Measurements from ENCODE around the gene PPP1R13B. TPM values are rescaled to one million over a fixed set of nuclear protein-coding genes. Genes with fewer than 3 reads are reported as not detected.
"Not testable (repeated sequence)": the region's sequence is repeated elsewhere in the genome, so short reads cannot be mapped to it uniquely, and the experiment has no call there.

Gene PPP1R13B
- polyA plus RNA-seq, 1 of the 3 experiments (the other 2 are of a cell fraction): 5.7 TPM

DNA sequence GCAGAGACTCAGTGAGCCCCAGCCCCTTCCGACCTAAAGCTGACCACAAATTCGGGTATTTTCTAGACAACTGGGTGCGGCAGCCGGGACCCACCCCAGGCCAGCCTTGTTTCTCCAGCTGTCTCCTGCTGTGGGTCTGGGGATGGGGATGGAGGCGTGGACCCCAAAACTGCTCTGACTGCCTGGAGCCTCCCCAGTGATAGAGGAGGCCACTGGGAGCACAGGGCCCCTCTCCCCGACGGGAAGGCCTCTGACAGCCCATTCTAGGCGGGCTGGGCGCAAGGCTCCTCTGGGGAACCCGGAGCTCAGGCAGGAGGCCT is 42.6 kb upstream of the PPP1R13B start:
- POLR2A ChIA-PET: no interaction called here
- no peak overlapping the region for H3K4me2 ChIP-seq

GRCh38 chr14:103889313-103890051 is 42.1 kb upstream of the PPP1R13B start:
- Histone ChIP-seq H3K4me1 (ENCODE audit: control insufficient read depth in 1 of 2, insufficient read depth in 2 of 2, low read depth in 1 of 2, low read length in 1 of 2) (peaks cover 0 to 9% of the 10 kb centered on the region in 2 experiments; a peak in 1 of 4 replicates), H3K27me3 (ENCODE audit: insufficient read depth) (no peaks in the 10 kb centered on the region), H3F3A (replicated peaks; ENCODE audit: insufficient read depth) (no peaks in the 10 kb centered on the region), H3K9me2 (no peaks in the 10 kb centered on the region), H3K9ac (no peak overlapping the region), H3K4me2 (no peak overlapping the region), H3K9me3 (no peaks in the 10 kb centered on the region), H4K20me1 (ENCODE audit: insufficient read depth) (no peaks in the 10 kb centered on the region), H2AFZ (ENCODE audit: low read depth) (no peak overlapping the region), H3K4me3 (ENCODE audit: low read depth in 2 of 2, low read length in 1 of 2) (no peak overlapping the region), H3K27ac (ENCODE audit: low read depth in 2 of 2, low read length in 1 of 2) (no peak overlapping the region), H3K79me2 (ENCODE audit: insufficient read depth) (no peaks in the 10 kb centered on the region), H3K36me3 (replicated peaks in 1 of 2; ENCODE audit: control insufficient read depth in 1 of 2, insufficient read depth in 2 of 2, low read length in 1 of 2) (no peaks in the 10 kb centered on the region)
- CTCF ChIA-PET: interaction anchor here (2.4 kb wide), 1 partner anchor 21 kb away, joined by 5 read pairs; no protein-coding TSS in a partner anchor
- POLR2A ChIA-PET: no interaction called here
- peak; percentile 35 for DNase-seq
- TF ChIP-seq MEF2A (IDR thresholded peaks at IDR 0.05; ENCODE audit: borderline replicate concordance, low read depth) (no peak), IRF3 (IDR thresholded peaks at IDR 0.05; ENCODE audit: low read depth, low read length) (no peak), SMC3 (IDR thresholded peaks at IDR 0.05; ENCODE audit: low read depth, low read length) (no peak), MXI1 (IDR thresholded peaks at IDR 0.05; ENCODE audit: low read depth, low read length) (no peak), RCOR1 (IDR thresholded peaks at IDR 0.05; ENCODE audit: low read length) (no peak), USF1 (IDR thresholded peaks at IDR 0.05; ENCODE audit: borderline replicate concordance, low read depth) (no peak), TEAD4 (IDR thresholded peaks at IDR 0.05; ENCODE audit: borderline replicate concordance, insufficient read depth) (no peak), FOXJ3 (CRISPR knock-in tag; IDR thresholded peaks at IDR 0.05) (no peak), TCF12 (IDR thresholded peaks at IDR 0.05) (no peak), EP300 (IDR thresholded peaks at IDR 0.05; ENCODE audit: borderline replicate concordance in 1 of 2, low read depth in 1 of 2, low read length in 1 of 2) (no peak), YY1 (IDR thresholded peaks at IDR 0.05; ENCODE audit: low read depth) (no peak), NFIC (IDR thresholded peaks at IDR 0.05; ENCODE audit: borderline replicate concordance) (no peak)
- 93% methylated on average over 18 of the region's 31 CpGs for WGBS (ENCODE audit: low lambda C conversion rate)

More for the DNA sequence above, 42.6 kb upstream of the PPP1R13B start:
- Histone ChIP-seq H3K79me2 (ENCODE audit: insufficient read depth) (no peaks in the 10 kb centered on the region), H3F3A (replicated peaks; ENCODE audit: insufficient read depth) (no peaks in the 10 kb centered on the region), H3K27ac (ENCODE audit: low read depth in 2 of 2, low read length in 1 of 2) (no peak overlapping the region), H3K9ac (no peak overlapping the region), H3K27me3 (ENCODE audit: insufficient read depth) (no peaks in the 10 kb centered on the region), H3K9me3 (no peaks in the 10 kb centered on the region), H4K20me1 (ENCODE audit: insufficient read depth) (no peaks in the 10 kb centered on the region), H3K4me1 (ENCODE audit: control insufficient read depth in 1 of 2, insufficient read depth in 2 of 2, low read depth in 1 of 2, low read length in 1 of 2) (peaks cover 0 to 9% of the 10 kb centered on the region in 2 experiments; a peak in 1 of 4 replicates), H3K9me2 (no peaks in the 10 kb centered on the region), H2AFZ (ENCODE audit: low read depth) (no peak overlapping the region), H3K36me3 (replicated peaks in 1 of 2; ENCODE audit: control insufficient read depth in 1 of 2, insufficient read depth in 2 of 2, low read length in 1 of 2) (no peaks in the 10 kb centered on the region), H3K4me3 (ENCODE audit: low read depth in 2 of 2, low read length in 1 of 2) (no peak overlapping the region)
- no peak for DNase-seq
- CTCF ChIA-PET: interaction anchor here (1.3 to 2.4 kb wide), 2 partner anchors 20 to 81 kb away, joined by 4 to 5 read pairs; no protein-coding TSS in a partner anchor
- TF ChIP-seq FOSL2 (IDR thresholded peaks at IDR 0.05; ENCODE audit: borderline replicate concordance, low read depth) (no peak), MXI1 (IDR thresholded peaks at IDR 0.05; ENCODE audit: low read depth, low read length) (no peak), FOXJ3 (CRISPR knock-in tag; IDR thresholded peaks at IDR 0.05) (no peak)
- WGBS (ENCODE audit: low lambda C conversion rate): 83% methylated on average over 7 of the region's 10 CpGs

GRCh38 chr14:103889002-103889312 is 41.6 kb upstream of the PPP1R13B start:
- H3K36me3 ChIP-seq (replicated peaks in 1 of 2; ENCODE audit: control insufficient read depth in 1 of 2, insufficient read depth in 2 of 2, low read length in 1 of 2); H4K20me1 ChIP-seq (ENCODE audit: insufficient read depth); H3K27ac ChIP-seq (ENCODE audit: low read depth in 2 of 2, low read length in 1 of 2); H3K9ac ChIP-seq; H3K4me2 ChIP-seq; H3K9me2 ChIP-seq; H3K4me1 ChIP-seq (ENCODE audit: control insufficient read depth in 1 of 2, insufficient read depth in 2 of 2, low read depth in 1 of 2, low read length in 1 of 2); H3K9me3 ChIP-seq; H2AFZ ChIP-seq (ENCODE audit: low read depth); H3F3A ChIP-seq (replicated peaks; ENCODE audit: insufficient read depth); H3K79me2 ChIP-seq (ENCODE audit: insufficient read depth); POLR2A ChIA-PET; H3K4me3 ChIP-seq (ENCODE audit: low read depth in 2 of 2, low read length in 1 of 2); DNase-seq; H3K27me3 ChIP-seq (ENCODE audit: insufficient read depth): not testable (repeated sequence)
- WGBS (ENCODE audit: low lambda C conversion rate): 95% methylated on average over 4 of the region's 8 CpGs
- CTCF ChIA-PET: interaction anchor here (0.7 kb wide), 1 partner anchor 45 kb away, joined by 3 read pairs; no protein-coding TSS in a partner anchor
